ENCODE measurements around the gene KRTAP1-1.

GRCh38 chr17:41064301-41064700, 23.1 kb upstream of the KRTAP1-1 start:
- TF ChIP-seq CTCF (IDR thresholded peaks at IDR 0.05), result no peak
- no peak for TF ChIP-seq POLR2A (IDR thresholded peaks at IDR 0.05)

Data from testis (tissue), 2 donors.